ENCODE measurements around the gene MAP1B. TPM values are rescaled to one million over a fixed set of nuclear protein-coding genes. Genes with fewer than 3 reads are reported as not detected.

The MAP1B gene
- total and polyA plus RNA-seq, 10 of the 15 experiments (the other 5 are each of a cell fraction or from before 2014, with no cell fraction given), result 0.02 to 0.81 (median 0.06) TPM; not detected in 1

DNA sequence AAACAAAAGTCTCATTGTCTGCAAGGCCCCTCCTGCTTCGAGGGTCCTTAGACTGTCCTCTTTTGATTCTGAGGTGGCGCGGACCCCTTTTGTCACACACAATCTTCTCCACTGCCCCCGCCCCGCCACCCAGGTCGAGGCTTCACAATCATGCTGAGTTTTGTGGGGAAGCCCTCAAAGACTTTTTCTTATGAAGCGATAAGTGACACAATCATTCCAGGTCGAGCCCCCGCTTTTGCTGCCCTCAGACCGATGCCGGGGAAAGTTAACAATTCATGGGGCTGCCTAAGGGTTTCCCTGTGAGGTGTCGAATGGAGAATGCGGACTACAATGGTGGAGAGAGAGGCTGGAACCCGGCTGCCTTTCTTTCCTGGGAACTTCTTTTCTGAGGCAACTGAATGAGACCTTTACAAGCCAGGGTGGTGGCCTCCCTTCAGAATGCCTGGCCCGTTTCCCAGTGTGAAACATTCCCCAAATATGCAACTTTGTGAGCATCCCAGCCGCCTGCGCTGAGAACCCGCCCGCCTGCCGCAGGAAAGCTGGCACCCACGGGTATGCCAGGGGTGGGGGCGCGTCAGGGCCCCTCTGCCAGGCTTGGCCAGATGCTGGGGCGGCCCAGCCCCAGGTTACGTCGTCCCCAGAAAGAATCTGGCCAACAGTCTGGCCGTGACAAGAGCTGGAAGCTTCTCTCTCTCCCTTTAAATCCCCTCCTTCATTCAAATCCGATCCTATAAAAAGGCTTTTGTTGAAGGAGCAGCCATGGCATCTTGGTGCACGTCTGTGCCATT lies 71.9 kb downstream of the MAP1B start:
- H2AFZ ChIP-seq (ENCODE audit: control insufficient read depth, low read depth, low read length), result no peak overlapping the region
- no peaks in the 10 kb centered on the region for H3K4me1 ChIP-seq (ENCODE audit: control insufficient read depth, insufficient read depth, low read length)
- TF ChIP-seq, protein P1, sequence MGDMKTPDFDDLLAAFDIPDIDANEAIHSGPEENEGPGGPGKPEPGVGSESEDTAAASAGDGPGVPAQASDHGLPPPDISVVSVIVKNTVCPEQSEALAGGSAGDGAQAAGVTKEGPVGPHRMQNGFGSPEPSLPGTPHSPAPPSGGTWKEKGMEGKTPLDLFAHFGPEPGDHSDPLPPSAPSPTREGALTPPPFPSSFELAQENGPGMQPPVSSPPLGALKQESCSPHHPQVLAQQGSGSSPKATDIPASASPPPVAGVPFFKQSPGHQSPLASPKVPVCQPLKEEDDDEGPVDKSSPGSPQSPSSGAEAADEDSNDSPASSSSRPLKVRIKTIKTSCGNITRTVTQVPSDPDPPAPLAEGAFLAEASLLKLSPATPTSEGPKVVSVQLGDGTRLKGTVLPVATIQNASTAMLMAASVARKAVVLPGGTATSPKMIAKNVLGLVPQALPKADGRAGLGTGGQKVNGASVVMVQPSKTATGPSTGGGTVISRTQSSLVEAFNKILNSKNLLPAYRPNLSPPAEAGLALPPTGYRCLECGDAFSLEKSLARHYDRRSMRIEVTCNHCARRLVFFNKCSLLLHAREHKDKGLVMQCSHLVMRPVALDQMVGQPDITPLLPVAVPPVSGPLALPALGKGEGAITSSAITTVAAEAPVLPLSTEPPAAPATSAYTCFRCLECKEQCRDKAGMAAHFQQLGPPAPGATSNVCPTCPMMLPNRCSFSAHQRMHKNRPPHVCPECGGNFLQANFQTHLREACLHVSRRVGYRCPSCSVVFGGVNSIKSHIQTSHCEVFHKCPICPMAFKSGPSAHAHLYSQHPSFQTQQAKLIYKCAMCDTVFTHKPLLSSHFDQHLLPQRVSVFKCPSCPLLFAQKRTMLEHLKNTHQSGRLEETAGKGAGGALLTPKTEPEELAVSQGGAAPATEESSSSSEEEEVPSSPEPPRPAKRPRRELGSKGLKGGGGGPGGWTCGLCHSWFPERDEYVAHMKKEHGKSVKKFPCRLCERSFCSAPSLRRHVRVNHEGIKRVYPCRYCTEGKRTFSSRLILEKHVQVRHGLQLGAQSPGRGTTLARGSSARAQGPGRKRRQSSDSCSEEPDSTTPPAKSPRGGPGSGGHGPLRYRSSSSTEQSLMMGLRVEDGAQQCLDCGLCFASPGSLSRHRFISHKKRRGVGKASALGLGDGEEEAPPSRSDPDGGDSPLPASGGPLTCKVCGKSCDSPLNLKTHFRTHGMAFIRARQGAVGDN (IDR thresholded peaks at IDR 0.05), result no peak
- TF ChIP-seq RBBP5 (conservative IDR thresholded peaks at IDR 0.05) (no peak), SREBF2 (IDR thresholded peaks at IDR 0.05; ENCODE audit: low read length) (no peak)
- ChIA-PET SMC1A (ENCODE audit: uncharacterized antibody, unreplicated experiment) (interaction anchor here (0.9 kb wide), 1 partner anchor 34 kb away, joined by 3 read pairs; no protein-coding TSS in a partner anchor), RAD21 (ENCODE audit: unreplicated experiment) (no interaction called here), CTCF (no interaction called here), POLR2A (no interaction called here)
- no peak overlapping the region for H3K4me2 ChIP-seq (ENCODE audit: control insufficient read depth, insufficient read depth)
- ATAC-seq (no peak), DNase-seq (ENCODE audit: low read depth, low spot score) (no peak), FAIRE-seq (no peak)
- intact Hi-C loops (cut with micrococcal nuclease; ENCODE audit: unreplicated experiment), result no loop called here
- no peaks in the 10 kb centered on the region for H4K20me1 ChIP-seq (ENCODE audit: control insufficient read depth, insufficient read depth)
- in situ Hi-C loops (cut with MboI), result no loop called here
- no TSS peak for BruUV-seq (replicated peaks)
- no peak overlapping the region for H3K27ac ChIP-seq (ENCODE audit: control insufficient read depth, insufficient read depth)
- no peaks in the 10 kb centered on the region for H3K79me2 ChIP-seq (ENCODE audit: control insufficient read depth, insufficient read depth, low read length)
- peaks cover 3 to 5% of the 10 kb centered on the region in 2 experiments; a peak in 3 of 4 replicates for H3K27me3 ChIP-seq (replicated peaks in 1 of 2; ENCODE audit: control insufficient read depth in 2 of 2, insufficient read depth in 2 of 2, low read length in 1 of 2)
- 55% methylated on average over 28 of the region's 29 CpGs for WGBS (ENCODE audit: insufficient coverage, insufficient replicate concordance, low lambda C conversion rate, missing lambda C conversion rate)
- H3K36me3 ChIP-seq (ENCODE audit: control insufficient read depth in 2 of 2, insufficient read depth in 2 of 2, low read length in 1 of 2), result no peaks in the 10 kb centered on the region
- H3K9me3 ChIP-seq (replicated peaks; ENCODE audit: control insufficient read depth, insufficient read depth, low read length), result no peaks in the 10 kb centered on the region
- H3K4me3 ChIP-seq, result no peak overlapping the region
- no peak overlapping the region for H3K9ac ChIP-seq (ENCODE audit: control insufficient read depth, insufficient read depth, low read length)

All from GM12878 (cell line).